Measurements from ENCODE around the gene TMEM80.

The TMEM80 gene

GRCh38 chr11:702462-703461, 7.1 kb downstream of the TMEM80 start:
- no peak for DNase-seq

- no peak for DNase-seq
Observed at GRCh38 chr11:703506-703905, 7.9 kb downstream of the TMEM80 start.

GRCh38 chr11:704228-704674, 8.6 kb downstream of the TMEM80 start:
- no peak for DNase-seq

GRCh38 chr11:704781-705645, 9.4 kb downstream of the TMEM80 start:
- DNase-seq, result no peak

- no peak for DNase-seq
Observed at GRCh38 chr11:705646-706438, 10.2 kb downstream of the TMEM80 start, which contains the start of gene EPS8L2. Gene EPS8L2 (plus strand): TSS chr11:706231. CDS start chr11:709408, 3,177 bp downstream.

- no peak for DNase-seq
Observed at GRCh38 chr11:706439-706956, 10.9 kb downstream of the TMEM80 start.

GRCh38 chr11:706957-707816, 11.6 kb downstream of the TMEM80 start:
- DNase-seq, result no peak

GRCh38 chr11:707817-708420, 12.3 kb downstream of the TMEM80 start:
- DNase-seq, result no peak

- DNase-seq, result no peak
Observed at GRCh38 chr11:708511-708910, 12.9 kb downstream of the TMEM80 start.

- DNase-seq, result no peak
Observed at GRCh38 chr11:709109-709997, 13.7 kb downstream of the TMEM80 start.

GRCh38 chr11:714436-714835, 18.8 kb downstream of the TMEM80 start:
- no peak for DNase-seq

- no peak for DNase-seq
Observed at GRCh38 chr11:719214-720016, 23.8 kb downstream of the TMEM80 start.

- no peak for DNase-seq
Observed at GRCh38 chr11:720017-720641, 24.5 kb downstream of the TMEM80 start.

- peak; percentile 44 for DNase-seq
Observed at GRCh38 chr11:720642-721246, 25.1 kb downstream of the TMEM80 start.

GRCh38 chr11:721247-721740, 25.7 kb downstream of the TMEM80 start:
- no peak for DNase-seq

GRCh38 chr11:721741-722345, 26.2 kb downstream of the TMEM80 start:
- DNase-seq, result peak; percentile 64

- no peak for DNase-seq
Observed at GRCh38 chr11:722346-722811, 26.8 kb downstream of the TMEM80 start.
